ENCODE data around the gene LY6G5C. TPM values are rescaled to one million over a fixed set of nuclear protein-coding genes. Genes with fewer than 3 reads are reported as not detected.

LY6G5C gene
- total and polyA plus RNA-seq, 2 of the 13 experiments (the other 11 are each of a cell fraction or from before 2014, with no cell fraction given) = 0.33 to 0.55 TPM

DNA sequence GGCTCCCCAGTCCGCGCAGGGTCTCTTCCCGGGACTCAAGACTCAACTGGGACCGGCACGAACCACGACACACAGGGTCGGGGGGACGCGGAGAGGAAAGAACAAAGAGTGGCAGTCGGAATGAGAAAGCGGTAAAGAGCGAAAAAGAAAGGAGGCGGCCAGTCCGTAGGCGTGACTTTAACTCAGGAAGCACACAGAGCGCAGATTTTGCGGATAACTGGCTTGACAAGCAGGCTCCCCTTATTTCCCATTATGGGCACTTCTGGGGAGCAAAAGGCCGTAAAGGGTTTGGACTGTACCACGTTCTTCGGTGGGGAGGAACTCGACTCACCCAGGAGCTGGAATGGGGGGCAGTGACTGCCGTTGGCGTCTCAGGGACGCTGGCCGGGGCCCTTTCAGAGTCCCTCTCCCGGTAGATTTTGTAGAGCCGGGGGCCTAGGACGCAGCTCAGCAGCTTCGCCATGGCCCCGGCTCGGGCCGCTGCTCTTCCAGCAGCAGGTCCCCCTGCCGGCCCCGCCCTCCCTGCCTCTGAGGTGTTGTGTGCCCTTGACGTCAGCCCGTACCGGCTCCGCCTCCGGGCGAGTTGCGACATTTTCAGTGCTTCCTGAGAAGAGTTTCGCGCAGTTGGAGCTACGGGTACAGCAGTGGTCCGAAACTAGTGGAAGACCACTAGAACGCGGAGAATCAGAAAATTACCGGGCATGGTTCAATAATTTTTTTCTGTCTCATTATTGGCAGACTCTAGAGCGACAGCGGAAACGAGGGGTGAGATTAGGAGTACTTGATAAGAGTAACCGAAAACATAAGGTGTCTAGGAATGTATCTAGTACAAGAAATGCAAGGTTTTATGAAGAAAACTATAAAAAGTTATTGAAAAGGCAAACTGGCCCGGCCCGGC lies 22.2 kb upstream of the LY6G5C start, which contains the start of gene ABHD16A (continued):
- 0 out of 4 replicates have a peak, but pooled peaks of 1 of the 2 experiments have one; percentile 5 for TF ChIP-seq MAFK (conservative IDR thresholded peaks at IDR 0.05 in 1 of 2, IDR thresholded peaks at IDR 0.05 in 1 of 2; ENCODE audit: low read length in 2 of 2)
- no peak for TF ChIP-seq TRIM24 (CRISPR knock-in tag; IDR thresholded peaks at IDR 0.05)
- TF ChIP-seq ZSCAN21 (CRISPR knock-in tag; IDR thresholded peaks at IDR 0.05; ENCODE audit: borderline replicate concordance) = peak; percentile 82
- peak; percentile 85 for TF ChIP-seq GATAD2A (CRISPR knock-in tag; IDR thresholded peaks at IDR 0.05)
- 0 out of 2 replicates have a peak, but pooled peaks have one; percentile 72 for TF ChIP-seq RFXAP (CRISPR knock-in tag; IDR thresholded peaks at IDR 0.05; ENCODE audit: borderline replicate concordance)
- TF ChIP-seq SUZ12 (IDR thresholded peaks at IDR 0.05; ENCODE audit: low read depth, low read length) = no peak
- TF ChIP-seq ZNF335 (CRISPR knock-in tag; IDR thresholded peaks at IDR 0.05) = peak; percentile 96
- TF ChIP-seq ZNF768 (CRISPR knock-in tag; IDR thresholded peaks at IDR 0.05) = peak; percentile 61; the same call in 1 of the 2 replicates
- TF ChIP-seq, protein P1, sequence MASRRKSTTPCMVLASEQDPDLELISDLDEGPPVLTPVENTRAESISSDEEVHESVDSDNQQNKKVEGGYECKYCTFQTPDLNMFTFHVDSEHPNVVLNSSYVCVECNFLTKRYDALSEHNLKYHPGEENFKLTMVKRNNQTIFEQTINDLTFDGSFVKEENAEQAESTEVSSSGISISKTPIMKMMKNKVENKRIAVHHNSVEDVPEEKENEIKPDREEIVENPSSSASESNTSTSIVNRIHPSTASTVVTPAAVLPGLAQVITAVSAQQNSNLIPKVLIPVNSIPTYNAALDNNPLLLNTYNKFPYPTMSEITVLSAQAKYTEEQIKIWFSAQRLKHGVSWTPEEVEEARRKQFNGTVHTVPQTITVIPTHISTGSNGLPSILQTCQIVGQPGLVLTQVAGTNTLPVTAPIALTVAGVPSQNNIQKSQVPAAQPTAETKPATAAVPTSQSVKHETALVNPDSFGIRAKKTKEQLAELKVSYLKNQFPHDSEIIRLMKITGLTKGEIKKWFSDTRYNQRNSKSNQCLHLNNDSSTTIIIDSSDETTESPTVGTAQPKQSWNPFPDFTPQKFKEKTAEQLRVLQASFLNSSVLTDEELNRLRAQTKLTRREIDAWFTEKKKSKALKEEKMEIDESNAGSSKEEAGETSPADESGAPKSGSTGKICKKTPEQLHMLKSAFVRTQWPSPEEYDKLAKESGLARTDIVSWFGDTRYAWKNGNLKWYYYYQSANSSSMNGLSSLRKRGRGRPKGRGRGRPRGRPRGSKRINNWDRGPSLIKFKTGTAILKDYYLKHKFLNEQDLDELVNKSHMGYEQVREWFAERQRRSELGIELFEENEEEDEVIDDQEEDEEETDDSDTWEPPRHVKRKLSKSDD (CRISPR knock-in tag; IDR thresholded peaks at IDR 0.05; ENCODE audit: low read depth) = peak; percentile 87; the same call in 1 of the 2 replicates
- TF ChIP-seq, protein P2, sequence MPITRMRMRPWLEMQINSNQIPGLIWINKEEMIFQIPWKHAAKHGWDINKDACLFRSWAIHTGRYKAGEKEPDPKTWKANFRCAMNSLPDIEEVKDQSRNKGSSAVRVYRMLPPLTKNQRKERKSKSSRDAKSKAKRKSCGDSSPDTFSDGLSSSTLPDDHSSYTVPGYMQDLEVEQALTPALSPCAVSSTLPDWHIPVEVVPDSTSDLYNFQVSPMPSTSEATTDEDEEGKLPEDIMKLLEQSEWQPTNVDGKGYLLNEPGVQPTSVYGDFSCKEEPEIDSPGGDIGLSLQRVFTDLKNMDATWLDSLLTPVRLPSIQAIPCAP (CRISPR knock-in tag; IDR thresholded peaks at IDR 0.05; ENCODE audit: low read depth) = no peak
- no peak for TF ChIP-seq ZNF773 (CRISPR knock-in tag; IDR thresholded peaks at IDR 0.05; ENCODE audit: borderline replicate concordance)
- no peak for TF ChIP-seq ZFAT (CRISPR knock-in tag; conservative IDR thresholded peaks at IDR 0.05)
- no peak; the same call in 1 of the 2 replicates for TF ChIP-seq ZNF296 (CRISPR knock-in tag; conservative IDR thresholded peaks at IDR 0.05)
- peak; percentile 89 for TF ChIP-seq KDM2A (CRISPR knock-in tag; IDR thresholded peaks at IDR 0.05; ENCODE audit: borderline replicate concordance, low read depth)
- TF ChIP-seq, protein P3, sequence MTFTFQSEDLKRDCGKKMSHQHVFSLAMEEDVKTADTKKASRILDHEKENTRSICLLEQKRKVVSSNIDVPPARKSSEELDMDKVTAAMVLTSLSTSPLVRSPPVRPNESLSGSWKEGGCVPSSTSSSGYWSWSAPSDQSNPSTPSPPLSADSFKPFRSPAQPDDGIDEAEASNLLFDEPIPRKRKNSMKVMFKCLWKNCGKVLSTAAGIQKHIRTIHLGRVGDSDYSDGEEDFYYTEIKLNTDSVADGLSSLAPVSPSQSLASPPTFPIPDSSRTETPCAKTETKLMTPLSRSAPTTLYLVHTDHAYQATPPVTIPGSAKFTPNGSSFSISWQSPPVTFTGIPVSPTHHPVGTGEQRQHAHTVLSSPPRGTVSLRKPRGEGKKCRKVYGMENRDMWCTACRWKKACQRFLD (CRISPR knock-in tag; IDR thresholded peaks at IDR 0.05; ENCODE audit: borderline replicate concordance) = no peak
- TF ChIP-seq CBFB (CRISPR knock-in tag; IDR thresholded peaks at IDR 0.05) = peak; percentile 55; the same call in 1 of the 2 replicates
- 0 out of 2 replicates have a peak, but pooled peaks have one; percentile 59 for TF ChIP-seq ZNF124 (CRISPR knock-in tag; IDR thresholded peaks at IDR 0.05)
- peak; percentile 69; the same call in 1 of the 2 replicates for TF ChIP-seq ARNTL (CRISPR knock-in tag; IDR thresholded peaks at IDR 0.05)
- TF ChIP-seq, protein P4, sequence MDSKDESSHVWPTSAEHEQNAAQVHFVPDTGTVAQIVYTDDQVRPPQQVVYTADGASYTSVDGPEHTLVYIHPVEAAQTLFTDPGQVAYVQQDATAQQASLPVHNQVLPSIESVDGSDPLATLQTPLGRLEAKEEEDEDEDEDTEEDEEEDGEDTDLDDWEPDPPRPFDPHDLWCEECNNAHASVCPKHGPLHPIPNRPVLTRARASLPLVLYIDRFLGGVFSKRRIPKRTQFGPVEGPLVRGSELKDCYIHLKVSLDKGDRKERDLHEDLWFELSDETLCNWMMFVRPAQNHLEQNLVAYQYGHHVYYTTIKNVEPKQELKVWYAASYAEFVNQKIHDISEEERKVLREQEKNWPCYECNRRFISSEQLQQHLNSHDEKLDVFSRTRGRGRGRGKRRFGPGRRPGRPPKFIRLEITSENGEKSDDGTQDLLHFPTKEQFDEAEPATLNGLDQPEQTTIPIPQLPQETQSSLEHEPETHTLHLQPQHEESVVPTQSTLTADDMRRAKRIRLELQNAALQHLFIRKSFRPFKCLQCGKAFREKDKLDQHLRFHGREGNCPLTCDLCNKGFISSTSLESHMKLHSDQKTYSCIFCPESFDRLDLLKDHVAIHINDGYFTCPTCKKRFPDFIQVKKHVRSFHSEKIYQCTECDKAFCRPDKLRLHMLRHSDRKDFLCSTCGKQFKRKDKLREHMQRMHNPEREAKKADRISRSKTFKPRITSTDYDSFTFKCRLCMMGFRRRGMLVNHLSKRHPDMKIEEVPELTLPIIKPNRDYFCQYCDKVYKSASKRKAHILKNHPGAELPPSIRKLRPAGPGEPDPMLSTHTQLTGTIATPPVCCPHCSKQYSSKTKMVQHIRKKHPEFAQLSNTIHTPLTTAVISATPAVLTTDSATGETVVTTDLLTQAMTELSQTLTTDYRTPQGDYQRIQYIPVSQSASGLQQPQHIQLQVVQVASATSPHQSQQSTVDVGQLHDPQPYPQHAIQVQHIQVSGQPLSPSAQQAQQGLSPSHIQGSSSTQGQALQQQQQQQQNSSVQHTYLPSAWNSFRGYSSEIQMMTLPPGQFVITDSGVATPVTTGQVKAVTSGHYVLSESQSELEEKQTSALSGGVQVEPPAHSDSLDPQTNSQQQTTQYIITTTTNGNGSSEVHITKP (CRISPR knock-in tag; IDR thresholded peaks at IDR 0.05; ENCODE audit: low read depth) = peak; percentile 99
- no peak for TF ChIP-seq ZBTB1 (CRISPR knock-in tag; IDR thresholded peaks at IDR 0.05; ENCODE audit: borderline replicate concordance)
